Stimulated activated CD8-positive, alpha-beta memory T cell treated with anti-CD3 and anti-CD28 coated beads, Interleukin-4, amount 100 ng/mL, for 24 hours (primary cell): ENCODE data around the gene CCL4L2.
"Not testable (repeated sequence)": the region's sequence is repeated elsewhere in the genome, so short reads cannot be mapped to it uniquely, and the experiment has no call there.

Experiments used
- DNase-seq: peaks from one replicate; pipeline ENCODE4 v3.0.0-alpha.2; 2020; ENCODE audit warnings: low read depth

Gene CCL4L2

GRCh38 chr17:36210439-36211211, at the start of gene CCL4L2:
TSS of gene CCL4L2 (plus strand) at chr17:36211063.
- not testable (repeated sequence) for DNase-seq

DNA sequence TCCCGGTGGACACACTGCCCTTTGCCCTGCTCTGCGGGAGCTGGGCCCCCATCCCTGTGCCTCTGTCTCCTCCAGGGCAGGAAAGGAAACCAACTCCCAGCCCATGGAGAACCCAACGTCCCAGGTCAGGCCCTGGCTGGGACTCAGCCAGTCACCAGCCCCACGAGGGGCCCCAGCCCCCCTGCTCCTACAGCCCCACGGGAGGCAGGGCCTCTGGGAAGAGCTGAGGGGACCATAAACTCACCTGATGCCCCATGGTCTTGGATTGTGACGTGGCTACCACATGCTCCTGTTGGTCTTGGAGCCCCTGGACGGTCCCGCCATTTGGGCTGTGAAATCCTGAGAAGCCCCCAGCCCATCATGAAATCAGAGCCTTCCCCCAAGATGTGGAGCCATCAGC, 42.0 kb upstream of the CCL4L2 start:
- DNase-seq, result not testable (repeated sequence)

GRCh38 chr17:36176536-36176935, 34.3 kb upstream of the CCL4L2 start, which contains the start of gene TBC1D3B:
TSS of gene TBC1D3B (minus strand) at chr17:36176636. CDS start at chr17:36175050, 1,586 bp downstream.
- not testable (repeated sequence) for DNase-seq

DNA sequence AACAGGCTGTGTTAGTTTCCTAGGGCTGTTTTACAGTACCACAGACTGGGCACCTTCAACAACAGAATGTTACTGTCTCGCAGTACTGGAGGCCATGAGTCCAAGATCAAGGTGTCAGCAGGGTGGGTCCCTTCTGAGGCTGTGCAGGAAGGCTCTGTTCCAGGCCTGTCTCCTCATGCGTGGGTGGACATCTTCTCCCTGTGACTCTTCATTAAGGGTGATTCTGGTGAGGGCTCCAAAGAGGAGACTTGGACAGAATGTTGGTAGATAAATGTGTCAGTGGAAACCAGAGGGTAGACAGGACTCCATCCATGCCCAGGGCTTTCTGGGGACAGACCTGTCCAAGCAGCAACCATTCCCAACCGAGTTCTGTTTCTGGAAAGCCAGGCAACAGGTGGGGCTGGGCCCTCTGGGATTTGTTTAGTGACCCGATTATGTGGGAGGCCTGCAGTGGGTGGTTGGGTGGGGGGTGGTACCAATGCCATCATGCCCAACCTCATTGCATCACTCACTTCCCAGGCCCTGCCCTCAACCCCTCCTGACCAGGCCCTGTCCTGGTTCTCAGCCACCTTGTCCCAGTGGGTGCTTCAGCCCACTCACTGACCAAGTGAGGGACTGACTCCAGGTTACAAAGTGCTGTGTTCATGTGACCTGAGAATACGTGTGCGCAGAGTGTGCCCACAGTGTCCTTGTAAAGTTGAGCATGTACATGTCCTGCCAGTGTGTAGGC, 29.3 kb upstream of the CCL4L2 start:
- DNase-seq, result not testable (repeated sequence)

- DNase-seq, result no peak
Measured at GRCh38 chr17:36182176-36183000, 28.5 kb upstream of the CCL4L2 start.

DNA sequence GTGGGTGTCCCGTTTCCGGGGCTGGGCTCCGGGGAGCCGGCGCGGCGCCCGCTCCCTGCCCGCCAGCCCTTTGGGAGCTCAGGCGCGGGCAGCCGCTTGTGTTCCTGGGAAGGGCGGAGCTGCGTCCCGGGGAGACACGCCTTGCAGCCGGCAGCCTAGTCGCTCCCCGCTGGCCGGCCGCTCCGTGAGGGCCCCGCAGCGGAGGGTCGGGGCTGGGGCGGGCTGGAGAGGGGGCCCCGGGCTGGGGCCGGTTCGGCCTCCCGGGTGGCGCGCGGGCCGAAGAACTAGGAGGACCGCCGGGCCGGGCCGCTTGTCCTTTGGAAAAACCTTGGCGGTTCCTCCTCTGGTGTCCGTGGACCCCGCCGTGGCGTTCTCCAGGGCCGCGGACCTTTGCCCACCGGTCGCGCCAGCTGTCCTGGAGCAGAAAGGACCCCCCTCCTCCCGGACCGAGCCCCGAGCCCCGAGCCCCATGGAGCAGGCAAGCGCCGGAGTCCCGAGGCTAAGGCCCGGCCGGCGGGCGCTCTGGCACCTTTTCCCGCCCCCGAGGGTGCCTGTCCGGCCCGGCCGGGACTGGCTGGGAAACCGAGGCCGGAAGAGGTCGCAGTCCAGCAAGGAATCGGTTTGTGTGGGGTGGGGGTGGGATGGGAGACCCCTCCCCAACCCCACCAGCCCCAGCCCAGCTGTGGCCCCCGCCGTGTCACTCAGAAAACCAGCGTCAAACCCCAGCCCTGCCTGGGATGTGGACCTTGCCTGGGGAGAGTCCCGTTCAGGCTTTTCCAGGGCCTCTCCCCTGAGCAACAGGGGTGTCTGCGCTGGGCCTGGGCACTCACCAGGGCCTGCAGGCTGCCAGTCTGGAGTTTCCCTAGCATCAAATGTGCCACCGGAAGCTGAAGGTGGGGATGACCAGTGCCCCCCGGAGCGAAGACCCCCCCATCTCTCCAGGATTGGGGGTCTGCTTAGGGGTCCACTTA, 27.6 kb upstream of the CCL4L2 start:
- no peak for DNase-seq

DNA sequence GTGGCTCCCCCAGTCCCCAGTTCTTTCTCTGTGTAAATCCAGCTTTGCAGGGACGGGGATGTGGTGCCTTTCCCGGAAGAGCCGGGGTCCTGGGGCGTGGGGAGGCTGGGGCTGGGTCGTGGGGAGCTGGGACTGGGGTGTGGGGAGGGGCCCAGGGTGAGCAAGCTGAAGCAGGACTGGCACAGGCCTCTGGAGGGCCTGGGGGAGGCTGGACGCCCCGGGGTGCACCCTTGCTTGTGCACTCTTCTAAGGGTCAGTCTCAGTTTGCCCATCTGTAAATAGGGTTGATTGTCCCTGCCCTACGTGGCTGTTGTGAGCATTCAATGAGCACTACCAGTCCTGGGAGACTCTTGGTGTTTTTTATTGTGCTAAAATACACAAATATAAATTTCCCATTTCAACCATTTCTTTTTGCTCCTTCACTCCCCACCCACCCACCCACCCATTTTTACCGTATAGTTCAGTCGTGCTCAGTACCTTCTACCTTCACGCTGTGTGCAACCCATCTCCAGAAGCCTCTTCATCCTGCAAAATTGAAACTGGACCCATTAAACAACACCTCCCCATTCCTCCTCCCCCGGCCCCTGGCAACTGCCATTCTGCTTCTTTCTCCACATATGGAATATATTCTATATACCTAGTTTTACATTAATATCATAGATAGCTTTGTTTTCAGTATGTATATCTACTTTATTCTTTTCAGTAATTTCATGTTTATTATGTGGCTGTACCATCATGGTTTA, 26.7 kb upstream of the CCL4L2 start:
- DNase-seq, result no peak

GRCh38 chr17:36185416-36185815, 25.4 kb upstream of the CCL4L2 start:
- no peak for DNase-seq

DNA sequence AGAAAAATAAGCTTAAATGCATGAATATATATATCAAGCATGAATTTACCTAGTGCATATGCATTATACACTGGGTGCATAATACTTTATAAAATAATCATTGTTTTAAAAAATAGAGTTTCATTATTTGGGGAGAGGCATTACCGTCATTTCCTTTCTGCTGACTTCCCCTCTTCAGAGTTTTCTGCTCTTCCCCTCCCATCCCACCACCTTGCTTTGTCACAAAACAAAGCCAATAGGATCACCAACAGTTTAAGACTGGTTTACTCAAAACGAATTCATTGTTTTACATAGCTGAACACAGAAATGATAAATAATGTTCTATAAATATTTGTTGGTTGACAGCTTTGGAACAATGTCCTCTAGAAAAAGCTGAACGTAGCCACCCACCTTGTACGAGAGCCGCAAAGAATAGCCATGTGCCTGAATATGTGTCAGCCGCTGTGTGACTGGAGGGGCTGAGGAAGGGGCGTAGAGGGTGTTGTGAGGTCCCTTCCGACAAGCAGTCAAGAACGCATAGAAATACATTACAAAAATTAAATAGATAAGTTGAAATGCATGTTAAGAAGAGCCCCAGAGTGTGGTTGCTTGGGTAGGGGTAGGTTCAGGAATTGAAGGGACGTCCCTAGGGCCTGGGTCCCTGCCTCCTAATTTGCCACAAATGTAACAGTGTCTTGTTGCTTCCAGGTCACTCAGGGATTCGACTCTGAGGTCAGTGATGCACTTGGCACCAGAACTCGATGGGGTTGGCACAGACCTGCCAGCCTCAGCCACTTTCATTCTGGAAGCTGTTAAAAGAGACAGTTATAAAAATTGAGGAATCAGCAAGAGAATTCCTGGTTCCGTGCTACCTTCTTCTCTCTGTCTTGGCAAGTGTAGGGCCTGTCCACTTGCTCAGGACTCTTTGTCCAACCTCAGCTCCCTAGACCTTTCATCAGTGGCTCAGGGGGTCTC, 23.8 kb upstream of the CCL4L2 start:
- DNase-seq, result not testable (repeated sequence)

- not testable (repeated sequence) for DNase-seq
Measured at GRCh38 chr17:36187943-36188665, 22.8 kb upstream of the CCL4L2 start.

DNA sequence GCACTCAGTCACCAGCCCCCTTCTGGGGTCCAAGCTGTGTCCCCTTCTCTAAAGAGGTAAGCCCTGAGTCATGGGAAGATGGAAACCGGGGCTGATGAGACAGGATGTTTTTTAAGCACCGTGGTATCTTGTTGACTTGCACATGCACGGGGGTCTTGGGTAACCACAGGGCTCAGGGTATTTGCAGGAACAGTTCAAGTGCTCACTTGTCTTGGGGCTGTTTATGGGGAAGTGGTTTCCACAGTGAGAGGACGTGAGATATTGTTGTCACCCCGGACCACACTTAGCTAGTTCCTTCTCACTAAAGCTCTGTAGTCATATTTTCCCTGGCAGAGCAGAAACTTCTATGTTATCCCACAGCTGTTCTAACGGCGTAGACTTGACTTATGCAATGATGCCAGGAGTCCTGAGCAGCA, 22.0 kb upstream of the CCL4L2 start:
- DNase-seq, result peak; percentile 42

GRCh38 chr17:36189993-36190392, 20.9 kb upstream of the CCL4L2 start:
- not testable (repeated sequence) for DNase-seq

DNA sequence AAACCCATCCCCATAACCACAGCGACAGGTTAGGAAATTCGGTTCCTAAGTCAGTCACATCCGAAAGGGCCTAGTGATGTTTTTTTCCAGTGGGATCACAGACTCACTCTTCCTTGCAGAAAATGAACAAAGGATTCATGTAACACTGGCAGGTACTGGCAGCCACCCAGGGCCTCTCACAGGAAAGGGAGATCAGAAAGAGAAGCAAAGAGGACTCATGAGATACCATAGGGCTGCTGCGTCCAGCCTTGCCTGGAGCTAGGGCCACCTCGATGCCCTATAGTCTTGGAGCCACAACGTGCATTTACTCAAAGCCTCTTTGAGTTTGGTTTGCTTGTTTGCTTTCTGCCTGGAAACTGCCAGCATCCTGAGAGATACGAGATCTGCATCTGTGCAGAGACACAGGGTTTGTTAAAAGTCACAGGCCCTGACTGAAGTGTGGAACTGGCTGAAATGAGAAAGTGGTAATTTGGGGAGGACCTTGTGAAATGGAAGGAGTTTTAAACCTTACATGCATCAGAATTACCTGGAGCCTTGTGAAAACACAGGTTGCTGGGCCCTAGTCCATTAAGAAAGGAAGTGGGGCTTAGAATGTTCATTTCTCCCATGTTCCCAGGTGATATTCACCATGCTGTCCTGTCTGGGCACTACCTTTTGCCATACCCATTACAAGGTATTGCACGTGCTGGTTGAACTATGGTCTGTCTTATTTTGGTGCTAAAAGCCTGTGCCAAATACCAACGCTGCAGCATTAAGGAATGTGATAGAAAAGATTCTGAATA, 20.1 kb upstream of the CCL4L2 start:
- DNase-seq, result not testable (repeated sequence)

DNA sequence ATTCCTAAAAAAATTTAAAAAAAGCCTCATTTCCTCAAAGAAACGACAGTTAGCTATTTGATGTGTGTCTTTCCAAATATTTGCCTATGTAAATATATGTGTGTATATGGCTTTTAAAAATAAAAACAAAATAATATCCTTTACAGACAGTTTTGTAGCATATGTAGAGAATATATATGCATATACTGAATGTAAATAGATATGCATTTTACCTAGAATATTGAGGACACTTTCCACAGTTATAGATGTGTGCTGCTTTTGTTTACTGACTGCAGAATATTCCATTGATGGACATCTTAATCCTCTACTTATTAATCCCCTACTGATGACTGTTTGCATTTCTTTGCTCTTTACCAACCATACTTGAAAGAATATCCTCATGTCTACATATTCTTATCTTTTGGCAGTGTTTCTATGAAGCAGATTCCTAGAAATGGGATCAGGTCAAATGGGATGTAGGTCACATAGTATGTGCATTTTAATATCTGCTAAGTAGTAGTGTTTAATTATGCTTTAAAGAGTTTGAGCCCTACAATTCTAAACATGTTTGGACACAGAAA, 17.6 kb upstream of the CCL4L2 start:
- DNase-seq, result no peak

DNA sequence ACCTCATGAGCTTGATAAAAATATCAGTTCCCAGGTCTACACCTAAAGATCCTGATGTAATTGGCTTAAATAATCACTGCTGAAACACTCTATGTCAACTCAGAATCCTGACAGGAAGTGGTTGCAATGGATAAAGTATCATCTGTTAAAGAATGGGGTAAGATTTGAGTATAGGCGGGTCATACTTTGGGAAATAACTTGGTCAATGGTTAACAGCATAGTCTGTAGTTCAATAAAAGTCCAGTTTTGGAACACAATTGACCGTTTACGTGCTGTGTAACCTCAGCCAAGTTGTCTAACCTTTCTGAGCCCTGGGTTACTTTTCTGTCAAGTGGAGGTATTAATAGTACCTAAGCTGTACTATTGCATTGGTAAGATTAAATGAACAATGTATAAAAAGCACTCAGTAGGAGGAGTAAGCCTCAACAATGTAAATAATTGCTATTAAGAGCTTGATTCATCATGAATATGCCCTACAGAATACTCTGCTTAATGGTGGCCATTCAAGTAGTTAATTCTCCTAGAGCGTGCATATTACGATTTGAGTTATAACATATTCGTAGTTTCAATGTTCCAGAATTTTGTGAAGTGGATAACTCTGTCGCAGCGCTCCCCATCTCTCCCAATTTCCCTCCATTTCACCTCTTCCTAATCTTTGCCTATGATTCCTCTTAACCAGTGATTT, 16.6 kb upstream of the CCL4L2 start:
- not testable (repeated sequence) for DNase-seq

- not testable (repeated sequence) for DNase-seq
Measured at GRCh38 chr17:36194832-36195433, 15.9 kb upstream of the CCL4L2 start.
